Astrocyte of the cerebellum (primary cell): ENCODE measurements around the gene GALNT4.

ENCODE experiments used
- DNase-seq: peaks from one replicate; pipeline ENCODE4 v3.0.0-alpha.2; 2011; ENCODE audit warnings: low read depth
- H3K4me3 ChIP-seq: 2 replicates; pipeline ENCODE4 v1.5.1; 2011; ENCODE audit warnings: mild to moderate bottlenecking, low read depth, low read length, moderate library complexity
- in situ Hi-C: cut with HindIII; loops from 2 replicates; pipeline ENCODE4 v1.10.0; 2017; ENCODE audit warnings: low sequenced_read_pairs
- TF ChIP-seq, protein P1 (sequence below): IDR thresholded peaks from 2 replicates; pipeline ENCODE4 v1.5.1; 2012; ENCODE audit warnings: low read length, low read depth, moderate library complexity, mild to moderate bottlenecking; ENCODE audit errors: missing control alignments

The GALNT4 gene

DNA sequence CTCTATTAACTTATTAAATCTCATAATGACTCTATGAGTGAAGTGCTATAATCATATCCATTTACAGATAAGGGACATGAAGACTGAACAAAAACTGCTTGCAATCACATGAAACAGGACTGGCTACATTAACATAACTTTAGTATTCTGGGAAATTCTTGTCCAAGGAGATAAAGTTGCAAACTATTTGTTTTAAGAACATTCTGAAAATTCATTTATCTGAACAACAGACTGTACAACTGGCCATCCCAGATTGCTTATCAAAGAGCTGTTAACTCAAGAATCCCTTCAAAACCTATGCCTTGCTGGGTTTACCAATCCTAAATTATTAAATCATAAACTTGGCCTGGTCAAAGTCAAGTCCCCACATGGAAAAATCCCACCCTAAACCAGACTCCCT lies 40.4 kb upstream of the GALNT4 start:
- no peak overlapping the region for H3K4me3 ChIP-seq
- in situ Hi-C loops = no loop called here
- TF ChIP-seq, protein P1, sequence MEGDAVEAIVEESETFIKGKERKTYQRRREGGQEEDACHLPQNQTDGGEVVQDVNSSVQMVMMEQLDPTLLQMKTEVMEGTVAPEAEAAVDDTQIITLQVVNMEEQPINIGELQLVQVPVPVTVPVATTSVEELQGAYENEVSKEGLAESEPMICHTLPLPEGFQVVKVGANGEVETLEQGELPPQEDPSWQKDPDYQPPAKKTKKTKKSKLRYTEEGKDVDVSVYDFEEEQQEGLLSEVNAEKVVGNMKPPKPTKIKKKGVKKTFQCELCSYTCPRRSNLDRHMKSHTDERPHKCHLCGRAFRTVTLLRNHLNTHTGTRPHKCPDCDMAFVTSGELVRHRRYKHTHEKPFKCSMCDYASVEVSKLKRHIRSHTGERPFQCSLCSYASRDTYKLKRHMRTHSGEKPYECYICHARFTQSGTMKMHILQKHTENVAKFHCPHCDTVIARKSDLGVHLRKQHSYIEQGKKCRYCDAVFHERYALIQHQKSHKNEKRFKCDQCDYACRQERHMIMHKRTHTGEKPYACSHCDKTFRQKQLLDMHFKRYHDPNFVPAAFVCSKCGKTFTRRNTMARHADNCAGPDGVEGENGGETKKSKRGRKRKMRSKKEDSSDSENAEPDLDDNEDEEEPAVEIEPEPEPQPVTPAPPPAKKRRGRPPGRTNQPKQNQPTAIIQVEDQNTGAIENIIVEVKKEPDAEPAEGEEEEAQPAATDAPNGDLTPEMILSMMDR = no peak
- DNase-seq = no peak

DNA sequence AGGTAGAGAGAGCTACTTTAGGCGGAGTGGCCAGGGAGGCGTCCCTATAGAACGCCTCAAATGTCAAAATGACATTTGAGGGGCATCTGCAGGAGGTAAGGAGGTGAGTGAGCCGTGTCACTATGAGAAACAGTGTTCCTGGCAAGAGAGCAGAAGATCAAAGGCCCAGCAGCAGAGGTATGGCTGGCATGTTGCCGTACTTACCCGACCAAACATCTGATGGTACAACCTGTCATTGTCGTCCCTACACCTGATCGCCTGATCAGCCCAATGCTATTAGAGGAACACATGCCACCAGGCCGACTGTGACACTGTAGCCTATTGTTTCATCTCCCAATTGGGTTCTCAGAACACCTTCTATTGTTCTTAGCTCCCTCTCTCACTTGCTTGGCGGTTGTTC lies 35.2 kb upstream of the GALNT4 start:
- in situ Hi-C loops = no loop called here
- no peak overlapping the region for H3K4me3 ChIP-seq
- TF ChIP-seq, protein P1 = no peak
- DNase-seq = no peak

DNA sequence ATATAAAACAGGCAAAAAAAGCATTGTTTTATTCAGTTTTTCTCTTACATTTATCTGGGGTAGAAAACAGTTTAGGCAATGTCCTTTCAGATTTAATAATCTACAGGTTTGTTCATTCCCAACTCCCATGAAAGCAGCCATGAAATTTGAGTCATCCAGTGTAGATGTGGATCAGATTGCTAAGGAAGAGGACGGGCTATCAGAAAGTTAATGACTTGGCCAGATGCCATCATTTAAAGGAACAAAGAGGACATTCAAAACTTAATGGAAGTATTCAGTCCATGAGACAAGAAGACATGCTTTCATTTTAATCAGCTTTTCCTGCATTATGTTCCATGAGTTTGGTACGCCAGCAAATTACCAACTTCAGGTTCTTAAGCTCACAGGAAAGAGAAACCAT lies 32.4 kb upstream of the GALNT4 start:
- in situ Hi-C loops = no loop called here
- H3K4me3 ChIP-seq = no peak overlapping the region
- DNase-seq = no peak
- TF ChIP-seq, protein P1 = no peak

DNA sequence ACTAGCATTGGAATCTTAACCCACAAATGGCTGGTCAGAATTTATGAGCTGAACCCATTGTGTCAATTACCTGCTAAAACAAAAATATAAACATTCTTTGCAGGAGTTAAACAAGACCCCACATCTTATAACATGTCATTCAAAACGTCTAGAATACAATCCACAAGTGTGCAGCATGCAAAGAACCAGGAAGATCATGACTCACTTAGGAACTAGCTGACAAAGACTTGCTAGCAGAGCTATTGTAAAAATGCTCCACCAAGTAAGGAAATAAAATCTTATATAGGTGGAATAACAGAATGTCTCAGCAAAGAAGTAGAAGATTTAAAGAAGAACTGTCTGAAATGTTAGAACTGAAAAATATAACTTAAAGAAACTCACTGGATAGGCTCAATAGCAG lies 27.8 kb upstream of the GALNT4 start:
- no peak for DNase-seq
- in situ Hi-C loops = no loop called here
- TF ChIP-seq, protein P1 = no peak
- no peak overlapping the region for H3K4me3 ChIP-seq

DNA sequence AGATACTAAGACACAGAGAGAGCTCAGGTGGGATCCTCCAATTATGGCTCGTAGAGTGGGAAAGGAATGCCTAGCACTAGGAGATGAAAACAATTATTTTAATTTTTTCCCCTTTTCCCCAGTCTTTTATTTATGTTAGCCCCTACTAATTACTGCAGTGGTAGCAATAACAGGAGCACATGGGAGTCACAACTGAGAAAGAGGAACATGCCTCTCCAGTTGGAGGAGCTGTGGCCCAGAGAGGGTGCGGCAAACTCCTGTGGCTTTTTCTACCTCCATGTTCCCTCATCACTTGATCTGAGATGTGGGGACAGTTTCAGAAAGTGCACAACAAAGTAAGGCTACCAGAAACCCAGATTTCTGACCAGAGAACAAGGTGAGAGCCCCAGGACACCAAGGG lies 27.2 kb upstream of the GALNT4 start:
- no peak overlapping the region for H3K4me3 ChIP-seq
- DNase-seq = no peak
- in situ Hi-C loops = no loop called here

DNA sequence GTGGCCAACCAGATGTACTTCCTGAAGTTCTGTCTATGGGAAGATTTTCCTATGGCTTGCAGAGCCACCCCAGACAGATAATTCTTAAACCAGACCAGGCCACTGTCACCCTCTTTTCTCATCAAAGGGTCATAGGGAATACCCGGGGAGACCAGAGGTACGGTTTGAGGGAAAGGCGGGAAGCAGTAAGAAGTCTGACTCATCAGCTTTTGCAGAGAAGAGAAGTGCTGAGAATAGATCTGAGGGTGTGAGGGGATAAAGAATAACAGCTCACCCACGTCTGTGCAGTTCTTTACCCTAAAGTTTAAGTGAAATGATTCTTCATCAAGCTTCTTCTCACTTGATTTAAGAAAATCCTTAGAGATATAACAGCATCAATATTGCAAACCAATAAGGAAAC lies 22.5 kb upstream of the GALNT4 start:
- no peak for DNase-seq
- H3K4me3 ChIP-seq = no peak overlapping the region
- TF ChIP-seq, protein P1 = no peak
- in situ Hi-C loops = no loop called here

More for the DNA sequence above, 27.2 kb upstream of the GALNT4 start:
- TF ChIP-seq, protein P1 = no peak

DNA sequence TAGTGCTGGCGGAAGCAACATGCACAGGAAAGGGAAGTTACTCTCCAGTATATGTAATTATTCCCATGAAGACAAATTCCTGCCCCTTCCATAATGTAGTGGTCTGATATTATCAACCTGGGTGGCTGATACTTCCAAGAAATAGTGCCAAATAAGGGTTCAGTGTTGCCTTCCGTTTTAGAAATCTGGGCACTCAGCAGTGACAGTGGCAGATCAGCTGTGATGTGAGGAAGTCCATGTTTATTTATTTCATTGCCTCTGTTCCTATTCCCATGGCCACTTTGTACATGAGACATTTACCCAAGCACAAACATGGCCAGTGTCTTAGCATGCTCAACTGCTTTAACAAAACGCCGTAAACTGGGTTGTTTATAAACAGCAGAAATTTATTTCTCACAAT lies 21.6 kb upstream of the GALNT4 start:
- DNase-seq = no peak
- TF ChIP-seq, protein P1 = no peak
- no peak overlapping the region for H3K4me3 ChIP-seq
- in situ Hi-C loops = no loop called here
